ENCODE measurements around the gene MATN4. TPM values are rescaled to one million over a fixed set of nuclear protein-coding genes. Genes with fewer than 3 reads are reported as not detected.

The MATN4 gene
- total RNA-seq, 3 donors from 2014 or later (not counting 1 experiment from before 2014, with no cell fraction given), result not detected

GRCh38 chr20:45251884-45252560 lies 56.1 kb downstream of the MATN4 start:
- no peak for TF ChIP-seq CTCF (IDR thresholded peaks at IDR 0.05)
- Mint-ChIP-seq H3K4me3 (no peak overlapping the region), H3K27me3 (ENCODE audit: low read depth in 2 of 2) (peaks cover 25 to 55% of the 10 kb centered on the region in 2 donors), H3K9me3 (no peaks in the 10 kb centered on the region), H3K27ac (no peak overlapping the region), H3K36me3 (no peaks in the 10 kb centered on the region), H3K4me1 (no peaks in the 10 kb centered on the region)
- Histone ChIP-seq H3K4me3 (ENCODE audit: low read length) (no peak overlapping the region), H3K27me3 (ENCODE audit: control insufficient read depth, insufficient read depth, low read length) (peaks cover 15% of the 10 kb centered on the region), H3K27ac (ENCODE audit: low read length) (no peak overlapping the region), H3K4me1 (ENCODE audit: control insufficient read depth, insufficient read depth, low read length) (no peaks in the 10 kb centered on the region), H3K9me3 (ENCODE audit: control insufficient read depth, insufficient read depth, low read length) (no peaks in the 10 kb centered on the region), H3K36me3 (ENCODE audit: control insufficient read depth, insufficient read depth, low read length) (no peaks in the 10 kb centered on the region)
- DNase-seq (no peak), ATAC-seq (no peak)
- WGBS (ENCODE audit: insufficient coverage), result 21% methylated on average over 4 of the region's 5 CpGs
- intact Hi-C loops (cut with micrococcal nuclease), result no loop called here

GRCh38 chr20:45248609-45249008 lies 59.5 kb downstream of the MATN4 start:
- Histone ChIP-seq H3K27me3 (ENCODE audit: control insufficient read depth, insufficient read depth, low read length) (peaks cover 27% of the 10 kb centered on the region), H3K4me1 (ENCODE audit: control insufficient read depth, insufficient read depth, low read length) (no peaks in the 10 kb centered on the region), H3K27ac (ENCODE audit: low read length) (no peak overlapping the region), H3K4me3 (ENCODE audit: low read length) (no peak overlapping the region), H3K36me3 (ENCODE audit: control insufficient read depth, insufficient read depth, low read length) (no peaks in the 10 kb centered on the region), H3K9me3 (ENCODE audit: control insufficient read depth, insufficient read depth, low read length) (no peaks in the 10 kb centered on the region)
- ATAC-seq (no peak), DNase-seq (no peak)
- H3K27me3 Mint-ChIP-seq (ENCODE audit: low read depth in 2 of 2), result peaks cover 33 to 71% of the 10 kb centered on the region in 2 donors
- TF ChIP-seq CTCF (IDR thresholded peaks at IDR 0.05), result no peak
- no peaks in the 10 kb centered on the region for H3K4me1 Mint-ChIP-seq
- intact Hi-C loops (cut with micrococcal nuclease), result no loop called here
- no peaks in the 10 kb centered on the region for H3K9me3 Mint-ChIP-seq
- no peak overlapping the region for H3K27ac Mint-ChIP-seq
- H3K4me3 Mint-ChIP-seq, result no peak overlapping the region
- no peaks in the 10 kb centered on the region for H3K36me3 Mint-ChIP-seq

- no peaks in the 10 kb centered on the region for H3K36me3 ChIP-seq (ENCODE audit: control insufficient read depth, insufficient read depth, low read length)
- no peak for DNase-seq
- no peaks in the 10 kb centered on the region for H3K9me3 ChIP-seq (ENCODE audit: control insufficient read depth, insufficient read depth, low read length)
- no CpG with 5 or more reads among the region's 1 CpG for WGBS (ENCODE audit: insufficient coverage)
- H3K27me3 Mint-ChIP-seq (ENCODE audit: low read depth in 2 of 2), result peaks cover 33 to 73% of the 10 kb centered on the region in 2 donors
- no peak overlapping the region for H3K27ac Mint-ChIP-seq
- ATAC-seq, result no peak
- no peak overlapping the region for H3K4me3 Mint-ChIP-seq
- H3K27ac ChIP-seq (ENCODE audit: low read length), result no peak overlapping the region
- H3K4me1 Mint-ChIP-seq, result no peaks in the 10 kb centered on the region
- no peak for TF ChIP-seq CTCF (IDR thresholded peaks at IDR 0.05)
- intact Hi-C loops (cut with micrococcal nuclease), result no loop called here
- no peaks in the 10 kb centered on the region for H3K4me1 ChIP-seq (ENCODE audit: control insufficient read depth, insufficient read depth, low read length)
- no peaks in the 10 kb centered on the region for H3K9me3 Mint-ChIP-seq
- H3K4me3 ChIP-seq (ENCODE audit: low read length), result no peak overlapping the region
- no peaks in the 10 kb centered on the region for H3K36me3 Mint-ChIP-seq
- peaks cover 27% of the 10 kb centered on the region for H3K27me3 ChIP-seq (ENCODE audit: control insufficient read depth, insufficient read depth, low read length)
These were observed 60.2 kb downstream of the MATN4 start for GRCh38 chr20:45247865-45248264.

- H3K4me1 Mint-ChIP-seq, result no peaks in the 10 kb centered on the region
- Histone ChIP-seq H3K4me1 (ENCODE audit: control insufficient read depth, insufficient read depth, low read length) (no peaks in the 10 kb centered on the region), H3K4me3 (ENCODE audit: low read length) (no peak overlapping the region), H3K27ac (ENCODE audit: low read length) (no peak overlapping the region), H3K36me3 (ENCODE audit: control insufficient read depth, insufficient read depth, low read length) (no peaks in the 10 kb centered on the region), H3K27me3 (ENCODE audit: control insufficient read depth, insufficient read depth, low read length) (peaks cover 22% of the 10 kb centered on the region), H3K9me3 (ENCODE audit: control insufficient read depth, insufficient read depth, low read length) (no peaks in the 10 kb centered on the region)
- intact Hi-C loops (cut with micrococcal nuclease), result no loop called here
- no peak for TF ChIP-seq CTCF (IDR thresholded peaks at IDR 0.05)
- no peak overlapping the region for H3K4me3 Mint-ChIP-seq
- H3K27ac Mint-ChIP-seq, result no peak overlapping the region
- H3K9me3 Mint-ChIP-seq, result no peaks in the 10 kb centered on the region
- H3K27me3 Mint-ChIP-seq (ENCODE audit: low read depth in 2 of 2), result peaks cover 33 to 74% of the 10 kb centered on the region in 2 donors
- no peak for DNase-seq
- no peaks in the 10 kb centered on the region for H3K36me3 Mint-ChIP-seq
- ATAC-seq, result no peak
- WGBS (ENCODE audit: insufficient coverage), result 29% methylated on average over 6 of the region's 6 CpGs
These were observed 62.0 kb downstream of the MATN4 start for GRCh38 chr20:45246109-45246508.
